ENCODE results near the gene GRAMD2A. TPM values are rescaled to one million over a fixed set of nuclear protein-coding genes. Genes with fewer than 3 reads are reported as not detected.

Gene GRAMD2A
- polyA plus RNA-seq, 3 donors = not detected

DNA sequence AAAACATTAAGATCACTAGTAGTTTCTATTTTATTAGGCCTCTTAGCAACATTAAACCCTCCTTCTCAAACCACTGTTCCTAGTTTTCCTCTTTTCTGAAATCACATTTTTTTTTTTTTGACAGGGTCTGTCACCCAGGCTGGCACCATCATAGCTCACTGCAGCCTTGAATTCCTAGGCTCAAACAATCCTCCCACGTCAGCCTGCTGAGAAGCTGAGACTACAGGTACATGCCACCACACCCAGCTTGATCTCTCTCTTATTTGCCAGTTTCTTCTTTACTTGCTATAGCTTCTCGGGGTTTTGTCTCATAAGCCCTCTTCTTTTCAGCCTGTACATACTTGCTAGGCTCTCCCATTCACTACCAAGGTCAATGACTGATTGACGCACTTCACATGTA, 51.4 kb downstream of the GRAMD2A start:
- H3K27me3 Mint-ChIP-seq (ENCODE audit: low read depth in 3 of 3) = no peaks in the 10 kb centered on the region
- intact Hi-C loops (cut with micrococcal nuclease) = no loop called here
- H3K36me3 Mint-ChIP-seq = no peaks in the 10 kb centered on the region
- no peaks in the 10 kb centered on the region for H3K9me3 Mint-ChIP-seq
- Histone ChIP-seq H3K27ac (ENCODE audit: low read depth in 1 of 2, low read length in 2 of 2) (no peak overlapping the region), H3K79me2 (ENCODE audit: insufficient read depth, low read length) (no peaks in the 10 kb centered on the region), H3K4me2 (replicated peaks; ENCODE audit: extremely low read depth, low read length, poor library complexity, severe bottlenecking) (no peak overlapping the region), H2AFZ (ENCODE audit: insufficient read depth, low read depth, low read length, poor library complexity, severe bottlenecking) (no peak overlapping the region), H3K27me3 (ENCODE audit: control insufficient read depth in 2 of 2, insufficient read depth in 2 of 2, low read length in 2 of 2) (no peaks in the 10 kb centered on the region), H3K4me3 (replicated peaks in 1 of 3; ENCODE audit: low read depth in 2 of 3, low read length in 3 of 3) (no peak overlapping the region), H3K36me3 (replicated peaks in 1 of 2; ENCODE audit: control insufficient read depth in 1 of 2, insufficient read depth in 2 of 2, low read length in 2 of 2) (no peaks in the 10 kb centered on the region), H3K9ac (ENCODE audit: insufficient read depth, low read length, poor library complexity, severe bottlenecking) (no peak overlapping the region), H4K20me1 (ENCODE audit: insufficient read depth, low read length) (no peaks in the 10 kb centered on the region), H3K9me3 (replicated peaks in 1 of 2; ENCODE audit: control insufficient read depth in 1 of 2, insufficient read depth in 1 of 2, low read length in 2 of 2) (no peaks in the 10 kb centered on the region), H3K4me1 (ENCODE audit: control insufficient read depth in 1 of 2, insufficient read depth in 2 of 2, low read length in 2 of 2) (peaks cover 11 to 12% of the 10 kb centered on the region in 2 donors)
- no peak overlapping the region for H3K27ac Mint-ChIP-seq
- H3K4me3 Mint-ChIP-seq = no peak overlapping the region
- H3K4me1 Mint-ChIP-seq = peaks cover 18% of the 10 kb centered on the region
- TF ChIP-seq, protein P1, sequence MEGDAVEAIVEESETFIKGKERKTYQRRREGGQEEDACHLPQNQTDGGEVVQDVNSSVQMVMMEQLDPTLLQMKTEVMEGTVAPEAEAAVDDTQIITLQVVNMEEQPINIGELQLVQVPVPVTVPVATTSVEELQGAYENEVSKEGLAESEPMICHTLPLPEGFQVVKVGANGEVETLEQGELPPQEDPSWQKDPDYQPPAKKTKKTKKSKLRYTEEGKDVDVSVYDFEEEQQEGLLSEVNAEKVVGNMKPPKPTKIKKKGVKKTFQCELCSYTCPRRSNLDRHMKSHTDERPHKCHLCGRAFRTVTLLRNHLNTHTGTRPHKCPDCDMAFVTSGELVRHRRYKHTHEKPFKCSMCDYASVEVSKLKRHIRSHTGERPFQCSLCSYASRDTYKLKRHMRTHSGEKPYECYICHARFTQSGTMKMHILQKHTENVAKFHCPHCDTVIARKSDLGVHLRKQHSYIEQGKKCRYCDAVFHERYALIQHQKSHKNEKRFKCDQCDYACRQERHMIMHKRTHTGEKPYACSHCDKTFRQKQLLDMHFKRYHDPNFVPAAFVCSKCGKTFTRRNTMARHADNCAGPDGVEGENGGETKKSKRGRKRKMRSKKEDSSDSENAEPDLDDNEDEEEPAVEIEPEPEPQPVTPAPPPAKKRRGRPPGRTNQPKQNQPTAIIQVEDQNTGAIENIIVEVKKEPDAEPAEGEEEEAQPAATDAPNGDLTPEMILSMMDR (IDR thresholded peaks at IDR 0.05) = no peak
- no peak for DNase-seq
- WGBS (ENCODE audit: insufficient coverage) = 97% methylated on average over 3 of the region's 3 CpGs

DNA sequence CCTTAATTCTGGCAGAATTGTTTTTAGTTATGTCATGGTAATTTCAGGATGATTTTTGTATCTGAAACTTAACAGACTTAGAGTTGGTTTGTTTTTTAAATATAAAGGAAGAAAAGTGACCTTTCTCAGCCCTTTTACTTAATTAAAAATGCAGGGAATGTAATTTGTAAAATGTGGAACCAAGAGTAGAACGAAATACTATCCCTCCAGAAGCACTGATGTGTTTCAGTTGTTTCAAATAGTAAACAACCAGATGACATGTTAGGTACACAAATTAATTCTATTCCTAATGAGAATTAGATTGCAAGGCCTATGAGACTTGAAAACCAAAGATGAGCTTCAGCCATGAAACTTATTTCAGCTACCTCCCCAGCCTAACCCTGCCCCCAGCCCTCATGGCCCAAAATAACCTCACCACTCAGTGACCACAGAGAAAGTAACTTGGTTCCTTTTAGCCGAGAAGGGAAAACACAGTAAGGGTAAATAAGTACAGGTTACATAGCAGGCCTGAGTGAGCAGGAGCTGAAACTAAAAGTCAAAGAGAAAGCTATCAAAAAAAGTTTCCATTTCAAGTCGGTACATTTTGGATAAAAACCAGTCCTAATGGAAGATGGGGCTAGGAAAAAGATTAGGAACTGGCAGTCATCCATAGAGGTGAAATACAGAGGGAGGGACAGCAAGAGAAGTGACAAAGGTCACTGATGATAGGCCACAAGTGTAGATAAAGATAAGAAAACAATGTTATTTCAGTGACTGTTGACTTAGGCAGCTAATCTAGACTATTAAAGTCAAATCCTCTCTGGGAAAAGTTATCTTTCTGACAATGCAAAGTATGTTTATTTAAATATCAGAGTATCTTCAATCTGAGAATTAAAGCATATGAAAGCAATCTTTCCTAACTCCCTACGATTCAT, 56.2 kb downstream of the GRAMD2A start:
- no peaks in the 10 kb centered on the region for H3K27me3 ChIP-seq (ENCODE audit: control insufficient read depth in 2 of 2, insufficient read depth in 2 of 2, low read length in 2 of 2)
- no peaks in the 10 kb centered on the region for H3K36me3 Mint-ChIP-seq
- H3K36me3 ChIP-seq (replicated peaks in 1 of 2; ENCODE audit: control insufficient read depth in 1 of 2, insufficient read depth in 2 of 2, low read length in 2 of 2) = no peaks in the 10 kb centered on the region
- H3K9me3 ChIP-seq (replicated peaks in 1 of 2; ENCODE audit: control insufficient read depth in 1 of 2, insufficient read depth in 1 of 2, low read length in 2 of 2) = no peaks in the 10 kb centered on the region
- H3K4me3 ChIP-seq (replicated peaks in 1 of 3; ENCODE audit: low read depth in 2 of 3, low read length in 3 of 3) = no peak overlapping the region
- no peaks in the 10 kb centered on the region for H3K79me2 ChIP-seq (ENCODE audit: insufficient read depth, low read length)
- H3K27ac Mint-ChIP-seq = no peak overlapping the region
- H3K27me3 Mint-ChIP-seq (ENCODE audit: low read depth in 3 of 3) = no peaks in the 10 kb centered on the region
- peaks cover 9% of the 10 kb centered on the region for H3K4me1 Mint-ChIP-seq
- H3K4me1 ChIP-seq (ENCODE audit: control insufficient read depth in 1 of 2, insufficient read depth in 2 of 2, low read length in 2 of 2) = peaks cover under 1 to 1% of the 10 kb centered on the region in 2 donors
- no peak overlapping the region for H3K27ac ChIP-seq (ENCODE audit: low read depth in 1 of 2, low read length in 2 of 2)
- TF ChIP-seq, protein P1 (IDR thresholded peaks at IDR 0.05) = no peak
- H3K4me3 Mint-ChIP-seq = no peak overlapping the region
- H4K20me1 ChIP-seq (ENCODE audit: insufficient read depth, low read length) = no peaks in the 10 kb centered on the region
- 0% methylated on average over 1 of the region's 4 CpGs for WGBS (ENCODE audit: insufficient coverage)
- H3K9ac ChIP-seq (ENCODE audit: insufficient read depth, low read length, poor library complexity, severe bottlenecking) = no peak overlapping the region
- H3K4me2 ChIP-seq (replicated peaks; ENCODE audit: extremely low read depth, low read length, poor library complexity, severe bottlenecking) = no peak overlapping the region
- H3K9me3 Mint-ChIP-seq = no peaks in the 10 kb centered on the region
- DNase-seq = no peak
- intact Hi-C loops (cut with micrococcal nuclease) = no loop called here
- no peak overlapping the region for H2AFZ ChIP-seq (ENCODE audit: insufficient read depth, low read depth, low read length, poor library complexity, severe bottlenecking)
